ENCODE data around the gene NUP153. TPM values are rescaled to one million over a fixed set of nuclear protein-coding genes. Genes with fewer than 3 reads are reported as not detected.

The NUP153 gene
- total RNA-seq, 2 experiments from 2014 or later = 72.5 to 88.0 TPM

DNA sequence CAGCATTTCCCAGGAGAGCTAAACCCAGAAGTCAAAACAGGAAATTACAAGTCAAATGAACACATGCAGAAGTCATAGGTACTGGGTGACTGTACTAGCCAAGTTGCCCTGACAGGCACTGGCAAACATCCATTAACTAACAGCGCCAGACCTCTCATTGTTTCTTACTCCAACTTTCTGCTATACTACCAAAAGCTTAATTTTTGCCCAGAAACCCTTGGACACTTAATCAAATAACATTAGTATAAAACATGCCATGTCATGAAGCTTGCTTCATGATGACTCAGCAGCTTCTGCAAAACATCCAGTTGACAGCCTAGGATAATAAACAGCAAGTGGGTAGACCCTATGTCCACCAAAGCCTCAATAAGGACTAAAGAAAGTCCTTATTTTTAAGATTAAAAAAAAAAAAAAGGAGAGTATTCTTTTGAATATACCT is 3.5 kb downstream of the NUP153 start:
- Histone ChIP-seq H2AFZ (ENCODE audit: low read length) (no peak overlapping the region), H3K79me2 (ENCODE audit: insufficient read depth, low read depth, low read length) (peaks cover 84% of the 10 kb centered on the region), H3K4me2 (ENCODE audit: low read length) (peak overlapping the region; percentile 71), H3K9me2 (ENCODE audit: insufficient read depth, low read length) (no peaks in the 10 kb centered on the region), H3K4me3 (ENCODE audit: low read depth, low read length, poor library complexity, severe bottlenecking) (peak overlapping the region; percentile 100), H3K27ac (ENCODE audit: low read depth, low read length, poor library complexity, severe bottlenecking) (peak overlapping the region; percentile 95), H3K9me3 (ENCODE audit: low read length) (peaks cover 9% of the 10 kb centered on the region; the same call in 1 of the 2 replicates), H3K4me1 (ENCODE audit: insufficient read depth, low read length, poor library complexity, severe bottlenecking) (peaks cover 46% of the 10 kb centered on the region), H4K20me1 (ENCODE audit: insufficient read depth, low read length) (peaks cover 19% of the 10 kb centered on the region), H3K36me3 (ENCODE audit: insufficient read depth, low read length) (peaks cover 58% of the 10 kb centered on the region)
- TF ChIP-seq, protein P1, sequence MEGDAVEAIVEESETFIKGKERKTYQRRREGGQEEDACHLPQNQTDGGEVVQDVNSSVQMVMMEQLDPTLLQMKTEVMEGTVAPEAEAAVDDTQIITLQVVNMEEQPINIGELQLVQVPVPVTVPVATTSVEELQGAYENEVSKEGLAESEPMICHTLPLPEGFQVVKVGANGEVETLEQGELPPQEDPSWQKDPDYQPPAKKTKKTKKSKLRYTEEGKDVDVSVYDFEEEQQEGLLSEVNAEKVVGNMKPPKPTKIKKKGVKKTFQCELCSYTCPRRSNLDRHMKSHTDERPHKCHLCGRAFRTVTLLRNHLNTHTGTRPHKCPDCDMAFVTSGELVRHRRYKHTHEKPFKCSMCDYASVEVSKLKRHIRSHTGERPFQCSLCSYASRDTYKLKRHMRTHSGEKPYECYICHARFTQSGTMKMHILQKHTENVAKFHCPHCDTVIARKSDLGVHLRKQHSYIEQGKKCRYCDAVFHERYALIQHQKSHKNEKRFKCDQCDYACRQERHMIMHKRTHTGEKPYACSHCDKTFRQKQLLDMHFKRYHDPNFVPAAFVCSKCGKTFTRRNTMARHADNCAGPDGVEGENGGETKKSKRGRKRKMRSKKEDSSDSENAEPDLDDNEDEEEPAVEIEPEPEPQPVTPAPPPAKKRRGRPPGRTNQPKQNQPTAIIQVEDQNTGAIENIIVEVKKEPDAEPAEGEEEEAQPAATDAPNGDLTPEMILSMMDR (conservative IDR thresholded peaks at IDR 0.05; ENCODE audit: low read length) = no peak
- TF ChIP-seq EZH2phosphoT487 (IDR thresholded peaks at IDR 0.05; ENCODE audit: borderline replicate concordance, low read depth, low read length) = no peak
- intact Hi-C loops (cut with micrococcal nuclease; ENCODE audit: unreplicated experiment) = no loop called here
- ChIA-PET POLR2A (interaction anchor here (0.5 to 4.1 kb wide), 6 partner anchors 8 to 88 kb away, joined by 3 to 30 read pairs (median 4); no protein-coding TSS in a partner anchor), CTCF (ENCODE audit: unreplicated experiment) (no interaction called here)
- no TSS peak for BruUV-seq (replicated peaks)
- peak; percentile 52 for DNase-seq (ENCODE audit: low spot score)

DNA sequence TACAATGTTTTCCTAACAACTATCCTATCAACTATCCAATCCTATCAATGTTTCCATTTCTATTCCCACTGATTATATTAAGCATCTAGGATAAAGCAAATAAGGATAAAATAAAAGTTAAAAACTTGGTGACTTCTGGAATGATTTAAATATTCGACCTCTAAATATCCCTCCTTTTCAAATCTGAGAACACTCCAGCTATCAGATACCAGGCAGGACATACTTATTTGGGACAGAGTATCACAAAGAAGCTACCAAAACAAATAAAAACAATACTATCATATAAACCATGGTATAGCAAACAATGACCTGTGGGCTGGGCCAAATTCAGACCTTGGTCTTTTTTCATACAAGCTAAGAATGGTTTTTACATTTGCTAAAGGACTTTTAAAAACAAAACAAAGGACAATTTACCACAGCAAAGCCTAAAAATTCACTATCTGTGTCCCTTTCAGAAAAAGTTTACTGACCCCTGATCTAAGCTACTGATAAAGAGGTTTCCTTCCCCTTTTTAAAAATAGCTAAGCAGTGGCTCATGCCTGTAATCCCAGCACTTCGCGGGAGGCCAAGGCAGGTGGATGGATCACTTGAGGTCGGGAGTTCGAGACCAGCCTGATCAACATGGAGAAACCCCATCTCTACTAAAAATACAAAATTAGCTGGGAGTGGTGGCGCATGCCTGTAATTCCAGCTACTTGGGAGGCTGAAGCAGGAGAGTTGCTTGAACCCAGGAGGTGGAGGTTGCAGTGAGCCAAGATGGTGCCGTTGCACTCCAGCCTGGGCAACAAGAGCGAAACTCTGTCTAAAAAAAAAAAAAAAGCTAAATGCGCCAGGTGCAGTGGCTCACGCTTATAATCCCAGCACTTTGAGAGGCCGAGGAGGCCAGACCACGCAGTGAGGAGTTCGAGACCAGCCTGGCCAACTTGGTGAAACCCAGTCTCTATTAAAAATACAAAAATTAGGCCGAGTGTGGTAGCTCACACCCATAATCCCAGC is 6.0 kb downstream of the NUP153 start:
- Histone ChIP-seq H3K4me2 (ENCODE audit: low read length) (peak overlapping the region; percentile 12), H3K9me3 (ENCODE audit: low read length) (peaks cover 9% of the 10 kb centered on the region; the same call in 1 of the 2 replicates), H3K9me2 (ENCODE audit: insufficient read depth, low read length) (no peaks in the 10 kb centered on the region), H3K27ac (ENCODE audit: low read depth, low read length, poor library complexity, severe bottlenecking) (peak overlapping the region; percentile 28), H3K4me1 (ENCODE audit: insufficient read depth, low read length, poor library complexity, severe bottlenecking) (peaks cover 39% of the 10 kb centered on the region), H3K79me2 (ENCODE audit: insufficient read depth, low read depth, low read length) (peaks cover 100% of the 10 kb centered on the region), H3K4me3 (ENCODE audit: low read depth, low read length, poor library complexity, severe bottlenecking) (no peak overlapping the region), H3K36me3 (ENCODE audit: insufficient read depth, low read length) (peaks cover 76% of the 10 kb centered on the region), H4K20me1 (ENCODE audit: insufficient read depth, low read length) (peaks cover 25% of the 10 kb centered on the region), H2AFZ (ENCODE audit: low read length) (no peak overlapping the region)
- no peak for DNase-seq (ENCODE audit: low spot score)
- TSS peak; percentile 11 for BruUV-seq (replicated peaks)
- ChIA-PET POLR2A (interaction anchor here (0.5 to 4.1 kb wide), 6 partner anchors 9 to 589 kb away, joined by 3 to 30 read pairs (median 5); partner anchors contain the start of gene FAM8A1), CTCF (ENCODE audit: unreplicated experiment) (interaction anchor here (0.6 kb wide), 1 partner anchor 37 kb away, joined by 5 read pairs; no protein-coding TSS in a partner anchor)
- TF ChIP-seq, protein P1 (conservative IDR thresholded peaks at IDR 0.05; ENCODE audit: low read length) = no peak
- TF ChIP-seq EZH2phosphoT487 (IDR thresholded peaks at IDR 0.05; ENCODE audit: borderline replicate concordance, low read depth, low read length) = no peak
- intact Hi-C loops (cut with micrococcal nuclease; ENCODE audit: unreplicated experiment) = no loop called here

Measured in OCI-LY7 (cell line).